IMR-90 (cell line): ENCODE results near the gene KIF16B.
"Not testable (repeated sequence)": the region's sequence is repeated elsewhere in the genome, so short reads cannot be mapped to it uniquely, and the experiment has no call there.

Experiments used
- BHLHE40 ChIP-seq: fragments of 150-350 bp; IDR thresholded peaks from 2 replicates; pipeline ENCODE4 v1.6.1; 2016; ENCODE audit warnings: mild to moderate bottlenecking, low read depth, low read length
- MXI1 ChIP-seq: IDR thresholded peaks from 2 replicates; pipeline ENCODE4 v1.6.1; 2012; ENCODE audit warnings: low read depth, mild to moderate bottlenecking, low read length, moderate library complexity, borderline replicate concordance
- POLR2A ChIP-seq: IDR thresholded peaks from 2 replicates; pipeline ENCODE4 v1.6.1; 2012; ENCODE audit warnings: mild to moderate bottlenecking, low read depth, low read length
- RAD21 ChIP-seq: IDR thresholded peaks from 2 replicates; pipeline ENCODE4 v1.6.1; 2012; ENCODE audit warnings: low read length, improper control_type of control experiment
- RCOR1 ChIP-seq: IDR thresholded peaks from 2 replicates; pipeline ENCODE4 v1.6.1; 2012; ENCODE audit warnings: mild to moderate bottlenecking, low read length, improper control_type of control experiment; ENCODE audit not compliant: insufficient replicate concordance
- RFX5 ChIP-seq: IDR thresholded peaks from 2 replicates; pipeline ENCODE4 v1.8.0; 2012; ENCODE audit warnings: low read depth, mild to moderate bottlenecking, low read length, moderate library complexity
- TF ChIP-seq, protein P1 (sequence below): conservative IDR thresholded peaks from 2 replicates; pipeline ENCODE4 v1.5.1; 2012; ENCODE audit warnings: mild to moderate bottlenecking, low read depth, low read length, improper control_type of control experiment
- TF ChIP-seq, protein P2 (sequence below): fragments of 150-350 bp; IDR thresholded peaks from 2 replicates; pipeline ENCODE4 v1.6.1; 2017; ENCODE audit warnings: mild to moderate bottlenecking, antibody characterized with exemption, low read length, low read depth

DNA sequence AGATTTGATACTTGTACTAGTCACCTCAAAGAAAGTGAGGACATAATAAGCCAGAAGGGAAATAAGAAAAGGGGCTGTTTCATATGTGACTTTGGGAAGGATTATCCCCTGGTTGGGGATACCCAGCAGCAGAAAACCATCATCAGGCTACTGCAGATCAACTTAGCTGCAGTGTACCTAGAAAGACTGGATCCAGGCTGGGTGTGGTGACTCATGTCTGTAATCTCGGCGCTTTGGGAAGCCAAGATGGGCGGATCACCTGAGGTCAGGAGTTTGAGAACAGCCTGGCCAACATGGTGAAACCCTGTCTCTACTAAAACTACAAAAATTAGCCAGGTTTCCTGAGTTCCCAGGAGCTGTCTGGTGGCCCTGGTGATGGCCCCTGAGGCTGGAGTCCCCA is 23.2 kb upstream of the KIF16B start:
- TF ChIP-seq, protein P1, sequence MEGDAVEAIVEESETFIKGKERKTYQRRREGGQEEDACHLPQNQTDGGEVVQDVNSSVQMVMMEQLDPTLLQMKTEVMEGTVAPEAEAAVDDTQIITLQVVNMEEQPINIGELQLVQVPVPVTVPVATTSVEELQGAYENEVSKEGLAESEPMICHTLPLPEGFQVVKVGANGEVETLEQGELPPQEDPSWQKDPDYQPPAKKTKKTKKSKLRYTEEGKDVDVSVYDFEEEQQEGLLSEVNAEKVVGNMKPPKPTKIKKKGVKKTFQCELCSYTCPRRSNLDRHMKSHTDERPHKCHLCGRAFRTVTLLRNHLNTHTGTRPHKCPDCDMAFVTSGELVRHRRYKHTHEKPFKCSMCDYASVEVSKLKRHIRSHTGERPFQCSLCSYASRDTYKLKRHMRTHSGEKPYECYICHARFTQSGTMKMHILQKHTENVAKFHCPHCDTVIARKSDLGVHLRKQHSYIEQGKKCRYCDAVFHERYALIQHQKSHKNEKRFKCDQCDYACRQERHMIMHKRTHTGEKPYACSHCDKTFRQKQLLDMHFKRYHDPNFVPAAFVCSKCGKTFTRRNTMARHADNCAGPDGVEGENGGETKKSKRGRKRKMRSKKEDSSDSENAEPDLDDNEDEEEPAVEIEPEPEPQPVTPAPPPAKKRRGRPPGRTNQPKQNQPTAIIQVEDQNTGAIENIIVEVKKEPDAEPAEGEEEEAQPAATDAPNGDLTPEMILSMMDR = not testable (repeated sequence)
- not testable (repeated sequence) for TF ChIP-seq POLR2A, MXI1, RAD21, RFX5, RCOR1, BHLHE40
- TF ChIP-seq, protein P2, sequence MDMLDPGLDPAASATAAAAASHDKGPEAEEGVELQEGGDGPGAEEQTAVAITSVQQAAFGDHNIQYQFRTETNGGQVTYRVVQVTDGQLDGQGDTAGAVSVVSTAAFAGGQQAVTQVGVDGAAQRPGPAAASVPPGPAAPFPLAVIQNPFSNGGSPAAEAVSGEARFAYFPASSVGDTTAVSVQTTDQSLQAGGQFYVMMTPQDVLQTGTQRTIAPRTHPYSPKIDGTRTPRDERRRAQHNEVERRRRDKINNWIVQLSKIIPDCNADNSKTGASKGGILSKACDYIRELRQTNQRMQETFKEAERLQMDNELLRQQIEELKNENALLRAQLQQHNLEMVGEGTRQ = not testable (repeated sequence)
